A549 (cell line): ENCODE results near the gene INO80. TPM values are rescaled to one million over a fixed set of nuclear protein-coding genes. Genes with fewer than 3 reads are reported as not detected.
A peak's percentile ranks its signal among the peaks of the same experiment; 100 is the strongest.
"Not testable (repeated sequence)": the region's sequence is repeated elsewhere in the genome, so short reads cannot be mapped to it uniquely, and the experiment has no call there.

Experiments used
- ATAC-seq, 2 experiments: fragments of 200-7000 bp in 1 of 2; fragments of >200 bp in 1 of 2; cut with Nextera tagmentation in 1 of 2; cut with Tn5 transposase in 1 of 2; 3 replicates each; pipeline versions ENCODE4 v1.8.0 to v1.9.1; 2018 to 2020; ENCODE audit warnings: mild to moderate bottlenecking in 1 of 2, moderate library complexity in 1 of 2
- CTCF ChIA-PET: fragments of 300-600 bp; sonication (Branson Sonifier 250); formaldehyde crosslinking; extraction: SDS; loops from one replicate; lab custom pipeline; 2021; ENCODE audit warnings: antibody characterized with exemption, inconsistent platforms; lab: Yijun Ruan, JAX
- POLR2A ChIA-PET: fragments of 350-600 bp; formaldehyde crosslinking; extraction: SDS; loops from one replicate; lab custom pipeline; 2021; ENCODE audit warnings: antibody characterized with exemption, inconsistent platforms; lab: Yijun Ruan, JAX
- DNase-seq, 2 experiments: peaks; one replicate each; pipeline versions ENCODE4 v3.0.0 to v3.0.0-alpha.2; 2011 to 2016; ENCODE audit warnings: low read depth in 1 of 2, low spot score in 1 of 2
- FAIRE-seq: peaks from 2 replicates; lab custom pipeline; 2011; peaks lifted over from hg19 to GRCh38; lab: Jason Lieb, UNC
- H3K27ac ChIP-seq, 2 experiments: fragments of >200 bp; sonication (Bioruptor Twin); formaldehyde crosslinking; 3 replicates each; pipeline ENCODE4 v1.5.1; 2016 to 2017
- H3K4me1 ChIP-seq: fragments of >200 bp; sonication (Bioruptor Twin); formaldehyde crosslinking; 3 replicates; pipeline ENCODE4 v1.6.1; 2016
- H3K4me2 ChIP-seq: fragments of >200 bp; sonication (Bioruptor Twin); formaldehyde crosslinking; 3 replicates; pipeline ENCODE4 v1.6.1; 2016
- H3K4me3 ChIP-seq: fragments of >200 bp; sonication (Bioruptor Twin); formaldehyde crosslinking; 3 replicates; pipeline ENCODE4 v1.5.1; 2016
- H3K9me3 ChIP-seq: fragments of >200 bp; sonication (Bioruptor Twin); formaldehyde crosslinking; 3 replicates; pipeline ENCODE4 v1.6.1; 2016
- CBX2 ChIP-seq: fragments of 200-600 bp; sonication (generic); IDR thresholded peaks from 2 replicates; pipeline ENCODE4 v1.6.1; 2016; ENCODE audit warnings: low read depth, mild to moderate bottlenecking, borderline replicate concordance
- CBX8 ChIP-seq: fragments of 200-600 bp; sonication (generic); IDR thresholded peaks from 2 replicates; pipeline ENCODE4 v1.6.1; 2016
- EHMT2 ChIP-seq: fragments of 200-600 bp; sonication (generic); IDR thresholded peaks from 2 replicates; pipeline ENCODE4 v1.6.1; 2016; ENCODE audit warnings: antibody characterized with exemption, low read depth, mild to moderate bottlenecking, moderate library complexity
- EP300 ChIP-seq, 2 experiments: fragments of >200 bp; sonication (Bioruptor Twin); formaldehyde crosslinking; IDR thresholded peaks; 2 replicates in 1 of 2; 3 replicates in 1 of 2; pipeline ENCODE4 v1.6.1; 2016 to 2017
- HOXB5 ChIP-seq: fragments of 250-450 bp; sonication (Bioruptor Pico); IDR thresholded peaks from 2 replicates; pipeline ENCODE4 v1.5.0; 2020; ENCODE audit warnings: mild to moderate bottlenecking, moderate library complexity
- JUNB ChIP-seq: fragments of >200 bp; sonication (Bioruptor Twin); formaldehyde crosslinking; IDR thresholded peaks from 2 replicates; pipeline ENCODE4 v1.6.1; 2016
- KDM1A ChIP-seq: fragments of 200-600 bp; sonication (generic); IDR thresholded peaks from 2 replicates; pipeline ENCODE4 v1.6.1; 2016; ENCODE audit warnings: low read depth, mild to moderate bottlenecking
- NPAS2 ChIP-seq: fragments of 250-450 bp; sonication (Bioruptor Pico); IDR thresholded peaks from 2 replicates; pipeline ENCODE4 v1.8.0; 2022; ENCODE audit warnings: mild to moderate bottlenecking, moderate library complexity, borderline replicate concordance
- PBX3 ChIP-seq: IDR thresholded peaks from 2 replicates; pipeline ENCODE4 v1.6.1; 2012
- RAD21 ChIP-seq, 2 experiments: fragments of >200 bp in 1 of 2; sonication (Bioruptor Twin) in 1 of 2; formaldehyde crosslinking in 1 of 2; IDR thresholded peaks in 1 of 2; conservative IDR thresholded peaks in 1 of 2; 2 replicates in 1 of 2; 3 replicates in 1 of 2; pipeline ENCODE4 v1.6.1; 2012 to 2018; ENCODE audit warnings: inconsistent platforms in 1 of 2
- SMC3 ChIP-seq: fragments of >200 bp; sonication (Bioruptor Twin); formaldehyde crosslinking; IDR thresholded peaks from 3 replicates; pipeline ENCODE4 v1.6.1; 2018; ENCODE audit warnings: inconsistent platforms
- TFCP2L1 ChIP-seq: fragments of 250-450 bp; sonication (Bioruptor Pico); IDR thresholded peaks from 2 replicates; pipeline ENCODE4 v1.5.0; 2021; ENCODE audit warnings: mild to moderate bottlenecking
- TP53 ChIP-seq: fragments of 250-450 bp; sonication (Bioruptor Pico); IDR thresholded peaks from 2 replicates; pipeline ENCODE4 v1.5.0; 2021; ENCODE audit warnings: mild to moderate bottlenecking, moderate library complexity
- USF2 ChIP-seq: fragments of 450-650 bp; IDR thresholded peaks from 2 replicates; pipeline ENCODE4 v1.6.1; 2014; ENCODE audit warnings: antibody characterized with exemption
- ZC3H11A ChIP-seq: fragments of 450-650 bp; IDR thresholded peaks from 2 replicates; pipeline ENCODE4 v1.6.1; 2014; ENCODE audit warnings: antibody characterized with exemption, mild to moderate bottlenecking
- ZSCAN20 ChIP-seq: fragments of 250-450 bp; sonication (Bioruptor Pico); IDR thresholded peaks from 2 replicates; pipeline ENCODE4 v1.8.0; 2022; ENCODE audit warnings: mild to moderate bottlenecking, moderate library complexity
- WGBS: methylation state at CpG from one replicate; pipeline ENCODE4 v1.1.6; 2017; ENCODE audit errors: missing lambda C conversion rate; 5-methylcytosine and 5-hydroxymethylcytosine counted together
- polyA plus RNA-seq, 4 experiments: library from polyadenylated mRNA; depleted of rRNA in 3 of 4; stranded (reverse); fragments of >200 nt; fragmentation: RNase III in 1 of 4; extraction: RNeasy Plus Mini Kit Qiagen cat#74134 plus additional on column Dnase treatment in 1 of 4; gene quantifications; 2 replicates in 3 of 4; 3 replicates in 1 of 4; pipeline ENCODE4 v1.2.3, GENCODE V29; 2011 to 2017

Gene INO80
- polyA plus RNA-seq, 2 of the 4 experiments (the other 2 are of a cell fraction) = 6.7 to 10.9 TPM

GRCh38 chr15:40955141-40955903, 160.8 kb downstream of the INO80 start:
- Histone ChIP-seq H3K4me3 (peak overlapping the region; percentile 94; the same call in 1 of the 3 replicates), H3K4me2 (peak overlapping the region; percentile 89)

GRCh38 chr15:40954158-40954848, 161.8 kb downstream of the INO80 start:
- H3K4me2 ChIP-seq = peak overlapping the region; percentile 89
- POLR2A ChIA-PET = interaction anchor here (1.9 kb wide), 1 partner anchor 13 kb away, joined by 29 read pairs; no protein-coding TSS in a partner anchor
- FAIRE-seq = not testable (repeated sequence)

More at GRCh38 chr15:40955141-40955903, 160.8 kb downstream of the INO80 start:
- 79% methylated on average over 8 of the region's 20 CpGs for WGBS
- FAIRE-seq (no peak), DNase-seq (no peak), ATAC-seq (no peak)
- Histone ChIP-seq H3K27ac (no peak overlapping the region; a peak in 1 of 6 replicates), H3K4me1 (peaks cover 33% of the 10 kb centered on the region)
- CTCF ChIA-PET = interaction anchor here (0.6 to 8.7 kb wide), 3 partner anchors 9 to 41 kb away, joined by 3 to 76 read pairs (median 4); no protein-coding TSS in a partner anchor
- TF ChIP-seq TFCP2L1 (CRISPR knock-in tag) (no peak), EHMT2 (no peak), SMC3 (no peak)
- TF ChIP-seq, all 56 proteins: peak for 0
- POLR2A ChIA-PET = no interaction called here
- H3K9me3 ChIP-seq = no peaks in the 10 kb centered on the region

GRCh38 chr15:40953713-40954074, 162.4 kb downstream of the INO80 start:
- ChIA-PET POLR2A (interaction anchor here (0.8 to 1.9 kb wide), 9 partner anchors 8 to 231 kb away, joined by 3 to 29 read pairs (median 6); partner anchors contain the start of gene INO80), CTCF (interaction anchor here (0.6 to 8.7 kb wide), 4 partner anchors 12 to 289 kb away, joined by 3 to 76 read pairs (median 4); no protein-coding TSS in a partner anchor)
- FAIRE-seq (no peak), ATAC-seq (peak; percentile 26 to 30; a peak in 3 of 6 replicates), DNase-seq (no peak)
- peaks cover 33% of the 10 kb centered on the region for H3K4me1 ChIP-seq
- H3K4me3 ChIP-seq = peak overlapping the region; percentile 94
- no peaks in the 10 kb centered on the region for H3K9me3 ChIP-seq
- H3K4me2 ChIP-seq = peak overlapping the region; percentile 89
- TF ChIP-seq NPAS2 (CRISPR knock-in tag) (no peak), ZC3H11A (no peak), HOXB5 (CRISPR knock-in tag) (no peak), JUNB (no peak), EP300 (IDR thresholded peaks at IDR 0.05) (no peak), CBX8 (no peak), KDM1A (no peak), USF2 (no peak), PBX3 (no peak), RAD21 (conservative IDR thresholded peaks at IDR 0.05 in 1 of 2, IDR thresholded peaks at IDR 0.05 in 1 of 2) (no peak), CBX2 (no peak), ZSCAN20 (CRISPR knock-in tag) (no peak), TP53 (CRISPR knock-in tag) (no peak)
- TF ChIP-seq, all 56 proteins: peak for 0
- 3% methylated on average over 6 of the region's 17 CpGs for WGBS
- H3K27ac ChIP-seq = peak overlapping the region; percentile 98 to 99

More at GRCh38 chr15:40954158-40954848, 161.8 kb downstream of the INO80 start:
- CTCF ChIA-PET = interaction anchor here (0.6 to 8.7 kb wide), 4 partner anchors 10 to 56 kb away, joined by 3 to 76 read pairs (median 4); no protein-coding TSS in a partner anchor
- H3K9me3 ChIP-seq, DNase-seq, ATAC-seq: not testable (repeated sequence)
- 72% methylated on average over 8 of the region's 8 CpGs for WGBS
- H3K4me1 ChIP-seq = peaks cover 33% of the 10 kb centered on the region
- peak overlapping the region; percentile 94 for H3K4me3 ChIP-seq
- H3K27ac ChIP-seq = peak overlapping the region; percentile 98 to 99
